ENCODE results near the gene VHLL.

DNA sequence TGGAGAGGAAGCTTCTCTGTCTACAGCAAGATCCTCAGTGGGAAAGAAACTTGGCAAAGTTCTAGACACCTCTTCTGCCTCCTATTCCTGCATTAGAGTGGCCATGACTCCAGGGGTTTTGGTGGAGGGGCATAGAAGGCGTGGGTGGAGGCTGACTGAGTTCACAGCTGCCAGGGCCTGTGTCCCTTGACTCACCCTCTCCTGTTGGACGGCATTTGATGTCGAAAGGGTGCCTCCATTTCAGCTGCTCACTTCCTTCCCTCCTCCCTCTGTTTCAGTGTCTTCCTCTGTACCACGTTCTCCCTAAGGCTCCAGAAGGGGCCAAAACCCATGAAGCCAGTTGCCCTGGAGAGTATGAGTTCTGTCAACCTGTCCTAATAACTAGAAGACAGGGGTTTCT, 14.3 kb downstream of the VHLL start:
- TF ChIP-seq, protein P1, sequence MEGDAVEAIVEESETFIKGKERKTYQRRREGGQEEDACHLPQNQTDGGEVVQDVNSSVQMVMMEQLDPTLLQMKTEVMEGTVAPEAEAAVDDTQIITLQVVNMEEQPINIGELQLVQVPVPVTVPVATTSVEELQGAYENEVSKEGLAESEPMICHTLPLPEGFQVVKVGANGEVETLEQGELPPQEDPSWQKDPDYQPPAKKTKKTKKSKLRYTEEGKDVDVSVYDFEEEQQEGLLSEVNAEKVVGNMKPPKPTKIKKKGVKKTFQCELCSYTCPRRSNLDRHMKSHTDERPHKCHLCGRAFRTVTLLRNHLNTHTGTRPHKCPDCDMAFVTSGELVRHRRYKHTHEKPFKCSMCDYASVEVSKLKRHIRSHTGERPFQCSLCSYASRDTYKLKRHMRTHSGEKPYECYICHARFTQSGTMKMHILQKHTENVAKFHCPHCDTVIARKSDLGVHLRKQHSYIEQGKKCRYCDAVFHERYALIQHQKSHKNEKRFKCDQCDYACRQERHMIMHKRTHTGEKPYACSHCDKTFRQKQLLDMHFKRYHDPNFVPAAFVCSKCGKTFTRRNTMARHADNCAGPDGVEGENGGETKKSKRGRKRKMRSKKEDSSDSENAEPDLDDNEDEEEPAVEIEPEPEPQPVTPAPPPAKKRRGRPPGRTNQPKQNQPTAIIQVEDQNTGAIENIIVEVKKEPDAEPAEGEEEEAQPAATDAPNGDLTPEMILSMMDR (IDR thresholded peaks at IDR 0.05) = no peak
- TF ChIP-seq EP300 (IDR thresholded peaks at IDR 0.05; ENCODE audit: low read depth) (no peak), POLR2A (IDR thresholded peaks at IDR 0.05) (no peak), POLR2AphosphoS5 (IDR thresholded peaks at IDR 0.05) (no peak)
